HG02840 (cell line): ENCODE data around the gene GLDC.
A peak's percentile ranks its signal among the peaks of the same experiment; 100 is the strongest.

Experiments
- ATAC-seq: cut with Tn5 transposase; IDR thresholded peaks from one replicate; pipeline ENCODE4 v1.9.1; 2021; ENCODE audit warnings: mild to moderate bottlenecking, moderate library complexity, moderate number of reproducible peaks; ENCODE audit not compliant: unreplicated experiment, low FRiP score

Gene GLDC

GRCh38 chr9:6665628-6666027 is 20.1 kb upstream of the GLDC start:
- ATAC-seq: no peak

GRCh38 chr9:6664204-6664680 is 18.7 kb upstream of the GLDC start:
- ATAC-seq: no peak

GRCh38 chr9:6660512-6660911 is 15.0 kb upstream of the GLDC start:
- no peak for ATAC-seq

GRCh38 chr9:6658628-6659353 is 13.3 kb upstream of the GLDC start:
- ATAC-seq: no peak

- ATAC-seq: no peak
Observed at GRCh38 chr9:6656614-6657300, 11.2 kb upstream of the GLDC start.

GRCh38 chr9:6655036-6655435 is 9.5 kb upstream of the GLDC start:
- peak; percentile 82 for ATAC-seq

- ATAC-seq: no peak
Observed at GRCh38 chr9:6646293-6646636, 736 bp upstream of the GLDC start.

- peak; percentile 38 for ATAC-seq
Observed at GRCh38 chr9:6645105-6645354, 499 bp downstream of the GLDC start.

GRCh38 chr9:6644346-6645104 is 1.0 kb downstream of the GLDC start:
- ATAC-seq: no peak

GRCh38 chr9:6641961-6642360 is 3.6 kb downstream of the GLDC start:
- ATAC-seq: no peak

GRCh38 chr9:6641561-6641960 is 4.0 kb downstream of the GLDC start:
- ATAC-seq: no peak

- no peak for ATAC-seq
Observed at GRCh38 chr9:6641056-6641455, 4.5 kb downstream of the GLDC start.

GRCh38 chr9:6640268-6641051 is 5.1 kb downstream of the GLDC start:
- ATAC-seq: no peak

GRCh38 chr9:6639622-6640021 is 5.9 kb downstream of the GLDC start:
- no peak for ATAC-seq

- no peak for ATAC-seq
Observed at GRCh38 chr9:6634444-6634843, 11.1 kb downstream of the GLDC start.

GRCh38 chr9:6633378-6633777 is 12.2 kb downstream of the GLDC start:
- ATAC-seq: no peak

GRCh38 chr9:6632516-6633183 is 12.9 kb downstream of the GLDC start:
- peak; percentile 78 for ATAC-seq

- ATAC-seq: peak; percentile 27
Observed at GRCh38 chr9:6631207-6631512, 14.4 kb downstream of the GLDC start.

GRCh38 chr9:6630502-6631206 is 14.9 kb downstream of the GLDC start:
- ATAC-seq: peak; percentile 48

- ATAC-seq: no peak
Observed at GRCh38 chr9:6628704-6629103, 16.8 kb downstream of the GLDC start.
